AG04450 (cell line): ENCODE data around the gene GPR37. TPM values are rescaled to one million over a fixed set of nuclear protein-coding genes. Genes with fewer than 3 reads are reported as not detected.

Experiments
- CTCF ChIA-PET: fragments of 300-600, 350-600 bp; formaldehyde crosslinking; extraction: SDS; loops from one replicate; lab custom pipeline; 2022; ENCODE audit warnings: antibody characterized with exemption, inconsistent platforms; lab: Charles Lee
- POLR2A ChIA-PET: fragments of 350-600 bp; formaldehyde crosslinking; extraction: SDS; loops from one replicate; lab custom pipeline; 2021; ENCODE audit warnings: antibody characterized with exemption, inconsistent platforms; lab: Yijun Ruan, JAX
- DNase-seq: peaks from one replicate; pipeline ENCODE4 v3.0.0-alpha.2; 2011; ENCODE audit warnings: low read depth, low spot score
- H3K27ac ChIP-seq: one replicate; pipeline ENCODE4 v1.5.1; 2012; ENCODE audit warnings: low read depth, low read length, control low read depth
- H3K27me3 ChIP-seq: one replicate; pipeline ENCODE4 v1.6.0; 2012; ENCODE audit warnings: low read length; ENCODE audit not compliant: control insufficient read depth, insufficient read depth
- H3K4me3 ChIP-seq: 2 replicates; pipeline ENCODE4 v1.5.1; 2011; ENCODE audit warnings: mild to moderate bottlenecking, low read depth, low read length, control low read depth
- H3K9me3 ChIP-seq: 2 replicates; pipeline ENCODE4 v1.5.1; 2012; ENCODE audit warnings: low read length; ENCODE audit not compliant: control insufficient read depth, insufficient read depth
- polyA plus RNA-seq: library from polyadenylated mRNA; depleted of rRNA; stranded (reverse); fragments of >200 nt; gene quantifications from 2 replicates; pipeline ENCODE4 v1.2.3, GENCODE V29; 2011
- TF ChIP-seq, protein P1 (sequence below): IDR thresholded peaks from 2 replicates; pipeline ENCODE4 v1.5.1; 2011; ENCODE audit warnings: low read depth, low read length, control low read depth, inconsistent platforms

The GPR37 gene
- polyA plus RNA-seq, 1 experiment, result 5.5 TPM

DNA sequence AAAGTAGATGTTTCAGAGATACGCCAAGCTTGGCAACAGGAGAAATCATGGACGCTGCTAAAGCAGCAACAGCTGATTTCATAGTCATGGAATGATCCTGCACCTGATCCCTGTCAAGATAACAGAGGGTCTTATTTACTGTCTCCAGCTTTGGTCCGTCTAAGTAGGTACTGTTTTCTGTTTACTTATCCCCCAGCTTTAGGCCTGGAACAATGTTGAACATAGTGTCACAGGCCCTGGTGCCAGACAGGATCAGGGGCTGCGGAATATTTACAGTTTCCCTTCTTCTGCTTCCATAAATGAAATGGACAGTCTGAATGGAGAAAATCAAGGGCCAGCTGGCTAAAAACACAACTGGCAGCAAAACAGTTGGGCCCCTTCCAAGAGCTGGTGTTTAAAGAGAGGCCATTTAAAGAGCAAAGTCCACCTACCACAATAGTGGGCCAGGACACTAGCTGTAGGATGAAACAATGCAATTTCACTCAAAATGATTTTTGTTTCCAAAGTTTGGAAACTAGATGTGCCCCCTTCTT is 2.9 kb downstream of the GPR37 start:
- peak overlapping the region; percentile 90 for H3K4me3 ChIP-seq
- no peaks in the 10 kb centered on the region for H3K27me3 ChIP-seq
- DNase-seq, result no peak
- H3K27ac ChIP-seq, result peak overlapping the region; percentile 22
- ChIA-PET POLR2A (no interaction called here), CTCF (interaction anchor here (0.9 to 1.1 kb wide), 2 partner anchors 61 to 607 kb away, joined by 3 read pairs; no protein-coding TSS in a partner anchor)
- TF ChIP-seq, protein P1, sequence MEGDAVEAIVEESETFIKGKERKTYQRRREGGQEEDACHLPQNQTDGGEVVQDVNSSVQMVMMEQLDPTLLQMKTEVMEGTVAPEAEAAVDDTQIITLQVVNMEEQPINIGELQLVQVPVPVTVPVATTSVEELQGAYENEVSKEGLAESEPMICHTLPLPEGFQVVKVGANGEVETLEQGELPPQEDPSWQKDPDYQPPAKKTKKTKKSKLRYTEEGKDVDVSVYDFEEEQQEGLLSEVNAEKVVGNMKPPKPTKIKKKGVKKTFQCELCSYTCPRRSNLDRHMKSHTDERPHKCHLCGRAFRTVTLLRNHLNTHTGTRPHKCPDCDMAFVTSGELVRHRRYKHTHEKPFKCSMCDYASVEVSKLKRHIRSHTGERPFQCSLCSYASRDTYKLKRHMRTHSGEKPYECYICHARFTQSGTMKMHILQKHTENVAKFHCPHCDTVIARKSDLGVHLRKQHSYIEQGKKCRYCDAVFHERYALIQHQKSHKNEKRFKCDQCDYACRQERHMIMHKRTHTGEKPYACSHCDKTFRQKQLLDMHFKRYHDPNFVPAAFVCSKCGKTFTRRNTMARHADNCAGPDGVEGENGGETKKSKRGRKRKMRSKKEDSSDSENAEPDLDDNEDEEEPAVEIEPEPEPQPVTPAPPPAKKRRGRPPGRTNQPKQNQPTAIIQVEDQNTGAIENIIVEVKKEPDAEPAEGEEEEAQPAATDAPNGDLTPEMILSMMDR, result no peak
- H3K9me3 ChIP-seq, result peaks cover 11% of the 10 kb centered on the region

GRCh38 chr7:124761164-124761715 is 4.4 kb downstream of the GPR37 start:
- Histone ChIP-seq H3K4me3 (peak overlapping the region; percentile 23), H3K9me3 (peaks cover 11% of the 10 kb centered on the region), H3K27me3 (no peaks in the 10 kb centered on the region), H3K27ac (no peak overlapping the region)
- ChIA-PET POLR2A (no interaction called here), CTCF (no interaction called here)
- TF ChIP-seq, protein P1, result no peak
- DNase-seq, result no peak

DNA sequence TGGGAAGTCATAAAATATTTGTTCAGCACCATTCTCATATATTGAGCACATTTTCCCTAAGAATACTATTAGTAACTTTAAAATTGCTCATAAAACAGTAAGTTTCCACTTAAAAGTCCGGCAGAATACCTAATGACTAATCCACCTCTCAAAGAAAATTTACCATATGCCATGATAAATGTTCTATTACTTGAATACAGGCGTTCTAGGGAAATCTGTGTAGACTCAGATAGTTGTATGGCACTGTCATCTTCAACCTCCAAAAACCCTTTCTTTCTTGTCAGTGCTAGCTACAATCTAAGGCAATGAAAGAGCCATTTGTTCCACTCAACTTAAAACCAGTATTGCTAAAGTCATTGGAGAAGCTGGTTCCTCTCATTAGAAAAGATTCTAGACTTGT is 7.3 kb downstream of the GPR37 start:
- TF ChIP-seq, protein P1, result no peak
- Histone ChIP-seq H3K9me3 (peaks cover 11% of the 10 kb centered on the region; the same call in 1 of the 2 replicates), H3K27me3 (no peaks in the 10 kb centered on the region), H3K27ac (no peak overlapping the region), H3K4me3 (no peak overlapping the region)
- DNase-seq, result no peak
- ChIA-PET CTCF (interaction anchor here (1.1 kb wide), 1 partner anchor 587 kb away, joined by 3 read pairs; no protein-coding TSS in a partner anchor), POLR2A (no interaction called here)

DNA sequence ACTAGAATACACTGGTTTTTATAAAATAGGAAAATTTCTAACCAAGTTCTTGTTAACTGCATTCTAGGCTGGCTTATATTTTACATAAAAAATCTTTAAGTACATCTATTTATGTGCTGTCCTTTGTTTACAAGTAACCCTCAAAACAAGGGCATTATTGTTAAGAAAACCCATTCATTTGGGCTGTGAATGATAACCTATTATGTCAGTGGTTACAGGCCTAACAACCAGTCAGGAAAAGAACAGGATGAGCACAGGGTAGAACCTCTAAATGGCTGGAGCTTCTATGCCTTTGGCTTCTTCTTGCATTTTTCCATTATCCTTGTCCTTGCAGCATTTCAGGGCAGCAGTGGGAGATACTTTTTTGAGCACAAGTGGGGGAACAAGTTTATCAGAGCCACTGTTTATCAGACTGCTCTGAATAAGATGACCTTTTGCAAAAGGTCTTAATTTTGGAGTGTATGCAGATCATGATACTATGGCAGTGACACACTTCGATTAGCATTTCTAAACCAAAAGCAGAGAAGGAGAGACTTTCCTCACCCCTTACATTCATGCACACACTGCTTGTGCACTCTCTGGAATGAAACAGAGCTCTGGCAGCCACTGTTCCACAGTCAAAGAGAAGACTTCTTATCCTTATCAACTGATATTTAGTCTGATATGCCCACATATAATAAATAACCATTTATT is 10.9 kb downstream of the GPR37 start:
- ChIA-PET CTCF (interaction anchor here (1.2 kb wide), 1 partner anchor 11 kb away, joined by 4 read pairs; the partner anchor contains the start of gene GPR37), POLR2A (no interaction called here)
- TF ChIP-seq, protein P1, result no peak
- H3K27me3 ChIP-seq, result no peaks in the 10 kb centered on the region
- H3K27ac ChIP-seq, result no peak overlapping the region
- DNase-seq, result no peak
- no peak overlapping the region for H3K4me3 ChIP-seq
- peaks cover 4% of the 10 kb centered on the region; the same call in 1 of the 2 replicates for H3K9me3 ChIP-seq

DNA sequence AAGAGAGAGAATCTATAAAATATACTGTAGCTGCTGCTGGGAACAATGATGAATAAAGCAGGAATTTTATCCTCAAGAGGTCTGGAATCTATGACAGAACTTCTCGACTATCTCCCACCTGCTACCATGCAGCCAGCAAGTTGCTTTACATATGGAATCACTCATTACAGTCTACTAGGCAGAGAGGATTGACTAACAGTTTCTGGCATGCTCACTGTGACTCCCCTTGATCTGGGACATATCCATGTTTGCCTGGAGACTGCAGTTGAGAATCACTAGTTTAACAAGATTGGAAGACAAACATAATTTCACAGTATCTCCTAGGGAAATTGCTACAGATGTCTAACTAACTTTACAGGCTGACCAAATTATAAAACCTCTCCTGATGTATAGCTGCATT is 13.3 kb downstream of the GPR37 start:
- TF ChIP-seq, protein P1, result no peak
- POLR2A ChIA-PET, result no interaction called here
- Histone ChIP-seq H3K27ac (no peak overlapping the region), H3K9me3 (no peaks in the 10 kb centered on the region), H3K27me3 (no peaks in the 10 kb centered on the region), H3K4me3 (no peak overlapping the region)
- DNase-seq, result peak; percentile 74
- CTCF ChIA-PET, result interaction anchor here (1.1 kb wide), 1 partner anchor 582 kb away, joined by 3 read pairs; no protein-coding TSS in a partner anchor
